GM19438 (cell line): ENCODE results near the gene UBL7.

Source experiments
- ATAC-seq: cut with Tn5 transposase; IDR thresholded peaks from one replicate; pipeline ENCODE4 v1.9.1; 2021; ENCODE audit warnings: low read depth; ENCODE audit not compliant: unreplicated experiment

The UBL7 gene

GRCh38 chr15:74396146-74396438 lies 64.9 kb downstream of the UBL7 start:
- no peak for ATAC-seq
